HFFc6 (cell line): ENCODE data around the gene DNAJC18. TPM values are rescaled to one million over a fixed set of nuclear protein-coding genes. Genes with fewer than 3 reads are reported as not detected.

ENCODE experiments used
- DNase-seq: peaks from one replicate; pipeline ENCODE4 v3.0.0-alpha.2; 2018
- H3K27ac Mint-ChIP-seq: 2 replicates; pipeline ENCODE4 v1.8.0; 2020; ENCODE audit warnings: mild to moderate bottlenecking, mixed read lengths
- H3K27me3 Mint-ChIP-seq: 2 replicates; pipeline ENCODE4 v1.8.0; 2021; ENCODE audit warnings: mild to moderate bottlenecking, moderate library complexity, mixed read lengths; ENCODE audit not compliant: insufficient read depth
- H3K36me3 Mint-ChIP-seq: 2 replicates; pipeline ENCODE4 v1.8.0; 2021; ENCODE audit warnings: low read depth, mixed read lengths
- H3K4me1 Mint-ChIP-seq: 2 replicates; pipeline ENCODE4 v1.8.0; 2020; ENCODE audit warnings: low read depth, mixed read lengths
- H3K4me3 Mint-ChIP-seq: 2 replicates; pipeline ENCODE4 v1.8.0; 2020; ENCODE audit warnings: mild to moderate bottlenecking, moderate library complexity, mixed read lengths
- H3K9me3 Mint-ChIP-seq: 2 replicates; pipeline ENCODE4 v1.8.0; 2020; ENCODE audit warnings: mild to moderate bottlenecking, mixed read lengths
- total RNA-seq, 6 experiments: library from RNA; stranded (reverse); fragmentation: NEBNext Ultra II Directional; extraction: Animal tissue kit (Norgen Biotek cat#: 25700); gene quantifications; 2 replicates in 1 of 6; 3 replicates in 5 of 6; pipeline ENCODE4 v1.2.3, GENCODE V29; 2021
- TF ChIP-seq, protein P1 (sequence below): fragments of 200-600 bp; sonication (generic); IDR thresholded peaks from 2 replicates; pipeline ENCODE4 v1.5.0; 2021; ENCODE audit warnings: antibody characterized with exemption, mild to moderate bottlenecking

Gene DNAJC18
- total RNA-seq, 6 experiments from 2014 or later = 14.3 to 19.9 (median 18.2) TPM

DNA sequence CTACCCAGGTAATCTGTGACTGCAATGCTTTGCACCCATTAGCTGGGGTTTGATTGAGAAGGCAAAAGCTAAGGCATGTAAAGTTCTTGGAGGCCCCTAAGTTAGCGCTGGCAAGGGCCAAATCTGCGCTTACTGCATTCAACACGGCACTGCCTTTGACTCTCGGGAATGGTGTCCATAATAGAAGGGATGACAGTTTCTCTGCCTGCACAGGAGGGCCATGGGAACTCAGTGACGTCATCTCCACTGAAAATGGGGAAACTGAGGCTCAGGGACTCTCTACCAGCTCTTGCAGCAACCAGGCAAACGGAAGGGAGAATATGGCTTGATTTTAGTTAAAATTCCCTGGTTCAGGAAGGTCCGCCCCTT lies 35.9 kb downstream of the DNAJC18 start:
- Mint-ChIP-seq H3K27ac (peak overlapping the region; percentile 100), H3K9me3 (no peaks in the 10 kb centered on the region), H3K4me3 (peak overlapping the region; percentile 96), H3K36me3 (no peaks in the 10 kb centered on the region), H3K4me1 (peaks cover 20% of the 10 kb centered on the region), H3K27me3 (peaks cover 1% of the 10 kb centered on the region)
- TF ChIP-seq, protein P1, sequence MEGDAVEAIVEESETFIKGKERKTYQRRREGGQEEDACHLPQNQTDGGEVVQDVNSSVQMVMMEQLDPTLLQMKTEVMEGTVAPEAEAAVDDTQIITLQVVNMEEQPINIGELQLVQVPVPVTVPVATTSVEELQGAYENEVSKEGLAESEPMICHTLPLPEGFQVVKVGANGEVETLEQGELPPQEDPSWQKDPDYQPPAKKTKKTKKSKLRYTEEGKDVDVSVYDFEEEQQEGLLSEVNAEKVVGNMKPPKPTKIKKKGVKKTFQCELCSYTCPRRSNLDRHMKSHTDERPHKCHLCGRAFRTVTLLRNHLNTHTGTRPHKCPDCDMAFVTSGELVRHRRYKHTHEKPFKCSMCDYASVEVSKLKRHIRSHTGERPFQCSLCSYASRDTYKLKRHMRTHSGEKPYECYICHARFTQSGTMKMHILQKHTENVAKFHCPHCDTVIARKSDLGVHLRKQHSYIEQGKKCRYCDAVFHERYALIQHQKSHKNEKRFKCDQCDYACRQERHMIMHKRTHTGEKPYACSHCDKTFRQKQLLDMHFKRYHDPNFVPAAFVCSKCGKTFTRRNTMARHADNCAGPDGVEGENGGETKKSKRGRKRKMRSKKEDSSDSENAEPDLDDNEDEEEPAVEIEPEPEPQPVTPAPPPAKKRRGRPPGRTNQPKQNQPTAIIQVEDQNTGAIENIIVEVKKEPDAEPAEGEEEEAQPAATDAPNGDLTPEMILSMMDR = no peak
- DNase-seq = no peak

DNA sequence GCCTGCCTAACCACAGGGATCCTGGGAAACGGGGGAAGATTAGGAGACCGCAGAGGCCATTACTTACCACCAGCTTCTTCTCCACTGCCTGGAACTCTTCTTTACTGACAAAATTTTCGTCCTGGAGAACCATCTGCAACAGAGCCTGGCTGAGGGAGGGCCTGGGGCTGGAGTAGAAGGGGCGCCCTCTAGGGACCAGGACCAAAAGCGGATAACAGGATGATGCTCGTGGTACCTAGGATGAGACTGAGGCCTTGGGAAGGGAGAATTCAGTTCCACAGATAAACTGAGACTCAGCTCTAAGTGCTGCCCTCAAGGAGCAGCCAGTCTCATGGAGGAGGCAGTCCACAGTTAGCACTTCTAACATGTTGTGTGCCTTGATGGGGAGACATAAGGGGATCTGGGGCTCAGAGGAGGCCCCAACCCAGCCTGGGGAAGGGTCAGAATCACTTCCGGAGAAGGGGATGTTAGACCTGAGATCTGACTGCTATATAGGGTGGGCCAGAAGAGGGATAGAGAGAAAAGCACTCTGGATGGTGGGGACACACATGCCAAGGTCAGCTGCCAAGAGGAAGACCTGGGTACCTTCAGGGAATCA lies 36.7 kb downstream of the DNAJC18 start:
- peak overlapping the region; percentile 96 for H3K4me3 Mint-ChIP-seq
- TF ChIP-seq, protein P1 = peak; percentile 69
- no peaks in the 10 kb centered on the region for H3K9me3 Mint-ChIP-seq
- no peak for DNase-seq
- no peaks in the 10 kb centered on the region for H3K36me3 Mint-ChIP-seq
- H3K4me1 Mint-ChIP-seq = peaks cover 25% of the 10 kb centered on the region
- H3K27me3 Mint-ChIP-seq = peaks cover 1% of the 10 kb centered on the region
- H3K27ac Mint-ChIP-seq = peak overlapping the region; percentile 100

DNA sequence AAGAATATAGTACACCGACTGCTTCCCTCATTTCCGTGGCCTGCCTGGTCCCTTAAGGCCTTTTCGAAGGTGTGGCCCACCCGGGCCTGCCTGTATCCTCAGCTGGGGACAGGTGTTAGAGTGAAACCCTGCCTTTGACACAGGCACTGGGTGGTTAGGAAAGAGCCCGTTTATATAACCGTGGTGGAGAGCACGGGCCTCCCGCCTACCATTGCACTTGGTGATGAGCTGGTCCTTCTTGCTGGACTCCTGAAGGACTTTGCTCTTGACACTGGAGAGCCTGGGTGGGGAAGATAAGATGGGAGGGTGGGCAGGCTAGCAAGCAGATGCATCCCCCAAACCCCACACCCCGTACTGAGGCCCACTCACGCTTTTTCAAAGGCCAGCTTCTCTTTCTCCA lies 37.8 kb downstream of the DNAJC18 start:
- H3K27me3 Mint-ChIP-seq = peaks cover 3% of the 10 kb centered on the region
- no peaks in the 10 kb centered on the region for H3K9me3 Mint-ChIP-seq
- no peak overlapping the region for H3K27ac Mint-ChIP-seq
- no peak for DNase-seq
- H3K4me3 Mint-ChIP-seq = no peak overlapping the region
- no peaks in the 10 kb centered on the region for H3K36me3 Mint-ChIP-seq
- TF ChIP-seq, protein P1 = no peak
- peaks cover 25% of the 10 kb centered on the region for H3K4me1 Mint-ChIP-seq

DNA sequence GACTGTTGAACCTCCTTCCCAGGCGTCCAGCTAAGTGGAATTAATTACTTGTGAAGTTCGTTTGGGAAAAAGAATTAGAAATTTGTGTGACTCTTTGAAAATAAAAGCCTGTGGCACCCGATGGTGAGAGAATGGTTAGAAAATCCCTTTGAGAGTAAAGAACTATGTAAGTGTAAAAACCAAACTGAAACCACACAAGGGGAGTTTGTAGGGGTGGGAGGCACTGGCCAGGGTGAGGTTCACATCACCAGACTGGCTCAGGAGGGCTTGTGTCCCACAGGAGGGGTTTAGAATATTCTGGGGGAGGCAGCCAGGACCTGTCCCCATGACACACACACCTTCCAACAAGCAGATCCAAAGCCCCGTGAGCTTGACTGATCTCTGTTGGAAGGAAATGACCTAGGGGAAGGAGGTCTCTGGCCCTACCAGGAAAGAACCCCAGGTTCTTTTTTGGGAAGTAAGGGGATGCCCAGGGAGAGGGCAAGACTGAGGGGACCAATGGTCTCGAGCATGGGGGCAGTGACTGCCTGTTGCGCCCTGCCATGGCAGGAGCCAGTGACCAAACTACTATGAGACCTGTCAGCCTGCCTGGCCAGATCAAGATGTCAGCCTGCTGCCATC lies 39.7 kb downstream of the DNAJC18 start:
- no peak for DNase-seq
- Mint-ChIP-seq H3K4me3 (no peak overlapping the region), H3K27ac (no peak overlapping the region), H3K27me3 (peaks cover 5% of the 10 kb centered on the region), H3K36me3 (no peaks in the 10 kb centered on the region), H3K4me1 (peaks cover 23% of the 10 kb centered on the region), H3K9me3 (no peaks in the 10 kb centered on the region)
- TF ChIP-seq, protein P1 = no peak

DNA sequence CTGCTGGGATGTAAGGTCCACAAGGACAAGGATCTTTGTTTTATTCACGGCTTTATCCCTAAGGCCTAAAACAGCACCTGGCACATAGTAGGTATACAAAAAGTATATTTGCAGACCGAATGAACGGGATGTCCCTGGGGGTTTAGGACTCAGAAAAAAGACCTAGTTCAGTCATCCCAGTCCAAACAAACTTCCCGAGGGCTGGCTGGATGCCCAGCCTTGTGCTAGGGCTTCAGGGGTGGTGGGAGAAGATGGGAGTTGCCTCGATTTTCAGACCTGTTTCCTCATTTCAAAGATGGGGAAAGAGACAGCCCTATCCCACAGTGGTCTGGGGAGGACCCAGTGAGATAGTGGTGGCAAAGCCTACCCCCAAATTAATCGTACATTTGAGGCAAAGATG lies 41.4 kb downstream of the DNAJC18 start:
- H3K4me1 Mint-ChIP-seq = peaks cover 10% of the 10 kb centered on the region
- peaks cover 4% of the 10 kb centered on the region; the same call in 1 of the 2 replicates for H3K27me3 Mint-ChIP-seq
- DNase-seq = no peak
- TF ChIP-seq, protein P1 = no peak
- no peak overlapping the region for H3K4me3 Mint-ChIP-seq
- H3K36me3 Mint-ChIP-seq = no peaks in the 10 kb centered on the region
- H3K27ac Mint-ChIP-seq = no peak overlapping the region
- H3K9me3 Mint-ChIP-seq = no peaks in the 10 kb centered on the region; the same call in 1 of the 2 replicates
